CD4-positive, alpha-beta T cell treated with Interferon gamma for 1 hour (primary cell): ENCODE results near the gene COL25A1.
"Not testable (repeated sequence)": the region's sequence is repeated elsewhere in the genome, so short reads cannot be mapped to it uniquely, and the experiment has no call there.

ENCODE experiments used
- DNase-seq: peaks from one replicate; pipeline ENCODE4 v3.0.0-alpha.2; 2020

Gene COL25A1

GRCh38 chr4:109046471-109047201 lies 255.8 kb downstream of the COL25A1 start:
- DNase-seq, result no peak

- DNase-seq, result no peak
These were observed 258.0 kb downstream of the COL25A1 start for GRCh38 chr4:109044431-109044830.

- no peak for DNase-seq
These were observed 259.2 kb downstream of the COL25A1 start for GRCh38 chr4:109043286-109043685.

- DNase-seq, result no peak
These were observed 260.7 kb downstream of the COL25A1 start for GRCh38 chr4:109041463-109042360.

- DNase-seq, result no peak
These were observed 262.0 kb downstream of the COL25A1 start for GRCh38 chr4:109040441-109040840.

- DNase-seq, result no peak
These were observed 265.4 kb downstream of the COL25A1 start for GRCh38 chr4:109037026-109037425.

GRCh38 chr4:109033993-109034392 lies 268.5 kb downstream of the COL25A1 start:
- DNase-seq, result no peak

GRCh38 chr4:109032671-109033070 lies 269.8 kb downstream of the COL25A1 start:
- no peak for DNase-seq

- no peak for DNase-seq
These were observed 272.5 kb downstream of the COL25A1 start for GRCh38 chr4:109029987-109030386.

GRCh38 chr4:109027016-109027500 lies 275.4 kb downstream of the COL25A1 start:
- no peak for DNase-seq

GRCh38 chr4:109026588-109026987 lies 275.9 kb downstream of the COL25A1 start:
- DNase-seq, result no peak

GRCh38 chr4:109025471-109026076 lies 276.9 kb downstream of the COL25A1 start:
- no peak for DNase-seq

- DNase-seq, result no peak
These were observed 279.5 kb downstream of the COL25A1 start for GRCh38 chr4:109022961-109023360.

- not testable (repeated sequence) for DNase-seq
These were observed 280.8 kb downstream of the COL25A1 start for GRCh38 chr4:109021630-109022029.

- DNase-seq, result no peak
These were observed 281.6 kb downstream of the COL25A1 start for GRCh38 chr4:109020861-109021260.

GRCh38 chr4:109016200-109016599 lies 286.3 kb downstream of the COL25A1 start:
- no peak for DNase-seq

- no peak for DNase-seq
These were observed 287.0 kb downstream of the COL25A1 start for GRCh38 chr4:109015413-109015810.

- no peak for DNase-seq
These were observed 287.7 kb downstream of the COL25A1 start for GRCh38 chr4:109014593-109015412.

- no peak for DNase-seq
These were observed 290.1 kb downstream of the COL25A1 start for GRCh38 chr4:109012286-109012880.

GRCh38 chr4:109011241-109012026 lies 291.0 kb downstream of the COL25A1 start:
- DNase-seq, result no peak

GRCh38 chr4:109010521-109010920 lies 291.9 kb downstream of the COL25A1 start:
- DNase-seq, result no peak
